ENCODE results near the gene SMIM45.

The SMIM45 gene

DNA sequence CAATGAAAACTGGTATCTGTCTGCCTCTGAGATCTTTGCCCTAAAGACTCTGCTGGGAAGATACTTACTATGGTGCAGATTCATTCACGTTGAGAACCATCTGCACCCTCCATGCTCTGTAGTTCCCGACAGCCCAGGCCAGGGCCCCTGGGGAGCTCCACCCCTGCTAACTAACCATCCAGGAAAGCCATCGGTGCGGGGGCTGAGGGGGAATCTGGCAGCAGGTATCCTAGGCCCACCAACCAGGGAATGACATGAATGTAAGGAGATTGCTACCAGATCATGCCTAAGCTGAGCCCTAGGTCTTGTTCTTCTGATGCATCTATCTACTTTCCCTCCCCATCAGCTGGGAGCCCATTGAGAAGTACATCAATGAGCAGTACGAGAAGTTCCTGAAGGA lies 35.3 kb downstream of the SMIM45 start:
- DNase-seq (ENCODE audit: low spot score) = no peak
- Mint-ChIP-seq H3K4me1 (ENCODE audit: unreplicated experiment) (peaks cover 4% of the 10 kb centered on the region), H3K27ac (ENCODE audit: unreplicated experiment) (no peak overlapping the region), H3K27me3 (ENCODE audit: unreplicated experiment) (peaks cover 5% of the 10 kb centered on the region), H3K36me3 (ENCODE audit: low read depth, unreplicated experiment) (peaks cover 4% of the 10 kb centered on the region), H3K4me3 (ENCODE audit: unreplicated experiment) (no peak overlapping the region), H3K9me3 (ENCODE audit: unreplicated experiment) (no peaks in the 10 kb centered on the region)
- TF ChIP-seq, protein P1, sequence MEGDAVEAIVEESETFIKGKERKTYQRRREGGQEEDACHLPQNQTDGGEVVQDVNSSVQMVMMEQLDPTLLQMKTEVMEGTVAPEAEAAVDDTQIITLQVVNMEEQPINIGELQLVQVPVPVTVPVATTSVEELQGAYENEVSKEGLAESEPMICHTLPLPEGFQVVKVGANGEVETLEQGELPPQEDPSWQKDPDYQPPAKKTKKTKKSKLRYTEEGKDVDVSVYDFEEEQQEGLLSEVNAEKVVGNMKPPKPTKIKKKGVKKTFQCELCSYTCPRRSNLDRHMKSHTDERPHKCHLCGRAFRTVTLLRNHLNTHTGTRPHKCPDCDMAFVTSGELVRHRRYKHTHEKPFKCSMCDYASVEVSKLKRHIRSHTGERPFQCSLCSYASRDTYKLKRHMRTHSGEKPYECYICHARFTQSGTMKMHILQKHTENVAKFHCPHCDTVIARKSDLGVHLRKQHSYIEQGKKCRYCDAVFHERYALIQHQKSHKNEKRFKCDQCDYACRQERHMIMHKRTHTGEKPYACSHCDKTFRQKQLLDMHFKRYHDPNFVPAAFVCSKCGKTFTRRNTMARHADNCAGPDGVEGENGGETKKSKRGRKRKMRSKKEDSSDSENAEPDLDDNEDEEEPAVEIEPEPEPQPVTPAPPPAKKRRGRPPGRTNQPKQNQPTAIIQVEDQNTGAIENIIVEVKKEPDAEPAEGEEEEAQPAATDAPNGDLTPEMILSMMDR (IDR thresholded peaks at IDR 0.05; ENCODE audit: unreplicated experiment) = no peak

DNA sequence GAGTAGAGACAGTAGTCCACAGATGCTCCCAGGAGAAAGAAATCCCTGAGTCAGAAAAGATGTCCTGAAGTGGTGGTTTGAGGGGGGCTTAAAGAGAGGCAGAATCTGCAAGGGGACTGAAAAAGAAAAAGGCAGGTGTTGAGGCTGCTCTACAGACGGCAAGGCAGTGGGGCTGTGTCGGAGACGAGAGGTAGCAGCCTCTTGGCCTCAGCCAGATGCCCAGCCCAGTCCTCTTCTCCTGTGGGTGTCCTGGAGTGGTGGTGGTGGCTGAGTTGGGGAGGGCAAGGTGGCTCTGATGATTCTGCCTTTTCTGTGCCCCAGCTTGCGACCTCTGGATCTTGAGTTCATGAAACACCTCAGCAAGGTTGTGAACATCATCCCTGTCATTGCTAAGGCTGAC lies 37.3 kb downstream of the SMIM45 start:
- Mint-ChIP-seq H3K4me1 (ENCODE audit: unreplicated experiment) (peaks cover 4% of the 10 kb centered on the region), H3K9me3 (ENCODE audit: unreplicated experiment) (no peaks in the 10 kb centered on the region), H3K4me3 (ENCODE audit: unreplicated experiment) (no peak overlapping the region), H3K27me3 (ENCODE audit: unreplicated experiment) (peaks cover 8% of the 10 kb centered on the region), H3K36me3 (ENCODE audit: low read depth, unreplicated experiment) (peaks cover 4% of the 10 kb centered on the region), H3K27ac (ENCODE audit: unreplicated experiment) (no peak overlapping the region)
- TF ChIP-seq, protein P1 (IDR thresholded peaks at IDR 0.05; ENCODE audit: unreplicated experiment) = no peak
- no peak for DNase-seq (ENCODE audit: low spot score)

DNA sequence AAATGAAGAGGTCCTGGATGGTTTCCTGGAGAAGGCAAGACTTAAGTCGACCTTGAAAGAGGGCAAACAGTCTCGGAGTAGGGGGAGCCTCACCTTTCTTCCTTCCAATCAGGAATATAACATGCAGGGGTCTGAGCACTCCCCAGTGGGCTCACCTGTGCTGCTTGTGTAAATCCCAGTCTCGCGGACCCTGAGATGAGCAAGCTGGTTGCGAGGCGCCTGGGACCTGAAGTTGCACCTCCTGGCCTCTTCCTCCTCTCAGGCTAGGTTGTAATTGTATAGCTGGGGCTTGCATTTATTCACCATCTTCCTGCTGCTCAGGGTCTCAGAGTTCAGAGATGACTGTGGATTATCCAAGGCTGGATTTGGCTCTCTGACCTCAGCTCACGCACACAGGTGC lies 39.2 kb downstream of the SMIM45 start:
- peaks cover 4% of the 10 kb centered on the region for H3K36me3 Mint-ChIP-seq (ENCODE audit: low read depth, unreplicated experiment)
- peaks cover 8% of the 10 kb centered on the region for H3K27me3 Mint-ChIP-seq (ENCODE audit: unreplicated experiment)
- H3K4me3 Mint-ChIP-seq (ENCODE audit: unreplicated experiment) = no peak overlapping the region
- no peak overlapping the region for H3K27ac Mint-ChIP-seq (ENCODE audit: unreplicated experiment)
- DNase-seq (ENCODE audit: low spot score) = no peak
- no peaks in the 10 kb centered on the region for H3K9me3 Mint-ChIP-seq (ENCODE audit: unreplicated experiment)
- TF ChIP-seq, protein P1 (IDR thresholded peaks at IDR 0.05; ENCODE audit: unreplicated experiment) = no peak
- peaks cover 4% of the 10 kb centered on the region for H3K4me1 Mint-ChIP-seq (ENCODE audit: unreplicated experiment)

DNA sequence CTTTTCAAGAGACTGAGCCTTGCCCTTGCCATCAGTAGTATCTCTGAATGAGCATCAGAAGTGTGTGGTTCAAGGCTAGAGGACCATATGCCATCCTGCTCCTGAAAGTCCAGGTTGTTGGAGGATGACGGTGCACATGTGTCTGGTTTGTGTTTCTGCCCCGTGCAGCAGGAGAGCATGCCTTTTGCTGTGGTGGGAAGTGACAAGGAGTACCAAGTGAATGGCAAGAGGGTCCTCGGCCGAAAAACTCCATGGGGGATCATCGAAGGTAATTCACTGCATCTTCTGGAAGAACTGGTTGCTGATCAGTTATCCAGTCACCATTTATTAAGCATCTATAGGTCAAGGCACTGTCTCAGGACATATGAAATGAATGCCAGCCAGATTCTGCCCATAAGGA lies 40.5 kb downstream of the SMIM45 start:
- Mint-ChIP-seq H3K27me3 (ENCODE audit: unreplicated experiment) (peaks cover 8% of the 10 kb centered on the region), H3K9me3 (ENCODE audit: unreplicated experiment) (no peaks in the 10 kb centered on the region), H3K4me1 (ENCODE audit: unreplicated experiment) (peaks cover 4% of the 10 kb centered on the region), H3K27ac (ENCODE audit: unreplicated experiment) (no peak overlapping the region), H3K4me3 (ENCODE audit: unreplicated experiment) (no peak overlapping the region), H3K36me3 (ENCODE audit: low read depth, unreplicated experiment) (peaks cover 4% of the 10 kb centered on the region)
- TF ChIP-seq, protein P1 (IDR thresholded peaks at IDR 0.05; ENCODE audit: unreplicated experiment) = no peak
- no peak for DNase-seq (ENCODE audit: low spot score)

DNA sequence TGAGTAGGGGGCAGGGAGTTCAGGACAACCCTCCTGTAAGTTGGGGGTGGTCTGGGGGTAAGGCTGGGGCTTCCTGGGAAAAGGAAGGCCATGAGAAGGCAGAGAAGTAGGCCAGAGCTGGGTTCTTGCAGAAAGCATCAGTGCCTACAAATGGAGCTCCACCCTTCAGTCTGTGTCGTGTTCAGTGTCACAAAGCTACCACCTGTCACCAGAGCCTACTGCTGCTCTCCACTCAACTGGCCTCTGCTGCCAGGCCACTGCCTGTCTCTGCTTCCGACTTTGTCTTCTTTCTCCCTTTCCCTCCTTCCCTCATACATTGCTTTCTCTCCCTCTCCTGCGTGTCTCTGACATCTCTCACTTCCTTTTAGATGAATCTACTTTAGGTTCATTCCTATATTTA lies 43.3 kb downstream of the SMIM45 start:
- H3K4me3 Mint-ChIP-seq (ENCODE audit: unreplicated experiment) = no peak overlapping the region
- peaks cover 4% of the 10 kb centered on the region for H3K36me3 Mint-ChIP-seq (ENCODE audit: low read depth, unreplicated experiment)
- peaks cover 6% of the 10 kb centered on the region for H3K27me3 Mint-ChIP-seq (ENCODE audit: unreplicated experiment)
- H3K4me1 Mint-ChIP-seq (ENCODE audit: unreplicated experiment) = no peaks in the 10 kb centered on the region
- H3K27ac Mint-ChIP-seq (ENCODE audit: unreplicated experiment) = no peak overlapping the region
- no peaks in the 10 kb centered on the region for H3K9me3 Mint-ChIP-seq (ENCODE audit: unreplicated experiment)
- TF ChIP-seq, protein P1 (IDR thresholded peaks at IDR 0.05; ENCODE audit: unreplicated experiment) = no peak
- no peak for DNase-seq (ENCODE audit: low spot score)
